NK-92 treated with Interleukin-12 subunit alpha and Interleukin-12 subunit beta, amount 100 ng/mL, for 24 hours (cell line): ENCODE results near the gene ST6GALNAC4.

Source experiments
- DNase-seq: peaks from one replicate; lab custom pipeline; 2025; lab: John Stamatoyannopoulos, UW

Gene ST6GALNAC4

DNA sequence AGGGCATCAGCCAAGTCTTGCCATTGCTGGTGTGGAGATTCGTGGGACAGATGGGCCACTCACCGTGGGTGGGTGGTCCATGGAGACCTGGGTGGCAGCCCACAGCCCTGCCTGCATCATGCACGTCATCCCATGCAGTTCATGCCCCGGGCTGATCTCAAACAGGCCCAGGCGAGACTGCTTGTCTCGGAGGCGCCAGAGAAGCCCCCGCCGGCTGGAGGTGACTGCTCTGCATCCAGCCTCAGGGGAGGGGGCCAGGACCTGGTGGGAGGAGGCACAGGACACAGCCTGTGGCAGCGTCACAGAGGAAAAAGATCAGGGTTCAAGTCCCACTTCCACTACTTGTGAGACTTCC is 12.8 kb upstream of the ST6GALNAC4 start:
- no peak for DNase-seq

DNA sequence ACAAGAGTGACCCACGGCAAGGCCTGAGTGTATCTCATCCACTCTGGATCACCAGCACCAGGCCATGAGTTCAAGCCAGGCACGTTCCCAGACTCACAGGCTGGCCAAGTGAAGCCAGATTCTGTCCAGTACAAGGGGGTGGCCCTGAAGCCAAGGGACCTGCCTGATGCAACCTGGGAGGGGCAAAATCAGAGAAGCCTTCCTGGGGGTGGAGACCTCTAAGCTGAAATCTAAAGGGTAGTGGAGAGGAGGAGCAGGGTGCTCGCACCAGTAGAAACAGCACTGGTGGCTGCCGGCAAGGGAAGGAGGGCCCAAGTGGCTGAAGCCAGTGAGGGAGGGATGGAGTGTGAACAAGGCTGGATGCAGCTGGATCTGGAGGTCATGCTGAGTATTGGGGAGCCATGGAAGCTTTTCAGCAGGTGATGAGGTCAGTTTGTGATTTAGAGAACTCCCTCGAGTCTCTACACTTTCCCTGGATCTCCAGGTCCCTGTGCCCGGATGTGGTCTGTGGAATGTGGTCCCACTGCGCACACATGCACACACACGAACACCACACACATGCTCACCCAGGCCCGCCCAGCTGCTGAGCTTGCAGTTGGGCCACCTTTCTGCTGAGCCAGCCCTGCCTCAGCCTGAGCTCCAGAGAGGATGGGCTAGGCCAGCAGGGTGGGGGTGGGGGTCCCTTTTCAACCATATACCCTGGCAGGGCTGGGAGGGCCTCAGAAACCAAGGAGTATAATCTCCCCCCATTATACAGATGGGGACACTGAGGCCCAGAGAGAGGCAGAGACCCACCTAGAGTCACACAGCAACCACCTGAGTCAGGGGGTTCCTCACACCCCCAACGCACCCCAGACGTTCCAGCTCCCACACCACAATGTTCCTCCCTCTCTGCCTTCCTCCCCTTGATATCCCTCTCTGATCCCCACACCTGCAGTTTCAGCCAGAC is 12.1 kb upstream of the ST6GALNAC4 start:
- no peak for DNase-seq

DNA sequence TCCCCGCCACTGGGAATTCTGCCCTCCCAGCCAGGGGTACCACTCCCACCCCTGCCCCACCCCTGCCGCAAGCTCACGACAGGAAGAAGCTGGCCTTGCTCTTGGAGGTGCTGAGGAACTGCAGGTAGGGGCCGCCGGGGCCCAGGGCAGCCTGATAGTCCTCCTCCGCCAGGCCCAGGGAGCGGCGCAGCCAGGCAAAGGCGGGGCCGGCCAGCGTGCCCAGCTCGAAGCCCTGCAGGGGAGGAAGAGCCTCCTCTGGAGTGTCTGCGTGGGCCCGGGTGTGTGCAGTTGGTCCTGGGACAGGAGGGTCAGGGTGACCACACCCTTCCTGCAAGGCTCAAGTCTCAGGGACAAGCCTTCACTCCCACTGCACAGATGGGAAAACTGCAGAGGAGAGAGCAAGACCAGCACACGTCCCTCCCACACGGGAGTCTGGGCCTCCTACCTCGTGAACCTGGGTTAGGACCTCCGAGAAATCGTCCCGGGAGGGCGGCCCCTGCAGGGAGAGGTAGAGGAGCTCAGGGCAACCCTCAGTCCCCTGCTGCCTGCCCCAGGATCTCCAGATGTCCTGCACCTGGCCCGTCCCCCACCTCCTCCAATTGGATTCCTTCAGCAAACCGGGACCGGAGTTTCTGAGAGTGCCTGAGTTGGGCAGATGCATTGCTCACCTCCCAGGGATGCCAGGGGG is 11.3 kb upstream of the ST6GALNAC4 start:
- DNase-seq = no peak

DNA sequence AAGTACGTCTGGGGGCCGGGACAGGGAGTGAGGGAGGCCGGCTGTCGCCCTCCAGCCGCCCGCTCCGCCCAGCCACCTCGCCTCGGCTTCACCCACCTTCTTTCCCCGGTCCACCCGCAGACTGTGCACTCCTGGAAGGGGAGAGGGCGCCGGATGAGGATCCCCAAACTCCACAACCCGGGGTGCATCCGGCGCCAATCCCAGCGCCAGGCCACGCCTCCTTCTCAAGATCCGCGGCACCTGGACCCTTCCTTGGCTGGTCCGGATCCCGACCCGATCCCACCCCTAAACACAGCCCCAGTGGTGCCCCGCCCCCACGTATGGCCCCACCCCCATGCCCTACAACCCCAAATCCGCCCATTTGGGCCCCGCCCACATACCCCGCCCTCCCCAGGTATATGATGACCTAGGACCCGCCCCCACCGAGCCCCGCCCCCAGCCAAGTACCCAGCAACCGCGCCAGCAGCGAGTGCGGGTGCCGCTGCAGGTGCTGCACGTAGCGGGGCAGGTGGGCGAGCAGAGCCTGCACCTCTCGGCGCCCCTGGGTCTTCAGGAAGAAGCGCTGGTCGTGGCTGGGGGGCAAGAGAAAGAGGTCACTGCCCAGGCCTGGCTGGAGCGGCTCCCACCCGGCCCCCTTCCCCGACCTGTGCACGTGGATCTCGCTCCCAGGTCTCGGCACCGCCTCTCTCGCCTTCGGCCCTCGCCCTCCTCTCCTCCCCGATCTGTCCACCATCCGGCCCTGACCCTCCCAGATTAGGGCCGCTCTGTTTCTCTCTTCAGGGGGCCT is 10.6 kb upstream of the ST6GALNAC4 start:
- DNase-seq = no peak

DNA sequence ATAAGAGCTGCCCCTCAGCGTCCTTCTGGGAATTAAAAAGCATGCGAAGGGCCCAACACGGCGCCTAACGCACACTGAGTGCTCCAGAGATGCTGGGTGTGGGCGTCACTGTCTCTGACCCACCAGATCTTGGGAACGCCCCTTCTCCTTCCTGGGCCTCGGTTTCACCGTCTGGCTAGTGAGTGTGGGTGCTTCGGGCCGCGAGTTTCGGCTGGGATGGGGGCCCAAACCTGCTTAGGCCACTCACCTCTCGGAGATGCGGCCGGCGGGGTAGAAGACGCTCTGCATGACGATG is 10.0 kb upstream of the ST6GALNAC4 start:
- no peak for DNase-seq

DNA sequence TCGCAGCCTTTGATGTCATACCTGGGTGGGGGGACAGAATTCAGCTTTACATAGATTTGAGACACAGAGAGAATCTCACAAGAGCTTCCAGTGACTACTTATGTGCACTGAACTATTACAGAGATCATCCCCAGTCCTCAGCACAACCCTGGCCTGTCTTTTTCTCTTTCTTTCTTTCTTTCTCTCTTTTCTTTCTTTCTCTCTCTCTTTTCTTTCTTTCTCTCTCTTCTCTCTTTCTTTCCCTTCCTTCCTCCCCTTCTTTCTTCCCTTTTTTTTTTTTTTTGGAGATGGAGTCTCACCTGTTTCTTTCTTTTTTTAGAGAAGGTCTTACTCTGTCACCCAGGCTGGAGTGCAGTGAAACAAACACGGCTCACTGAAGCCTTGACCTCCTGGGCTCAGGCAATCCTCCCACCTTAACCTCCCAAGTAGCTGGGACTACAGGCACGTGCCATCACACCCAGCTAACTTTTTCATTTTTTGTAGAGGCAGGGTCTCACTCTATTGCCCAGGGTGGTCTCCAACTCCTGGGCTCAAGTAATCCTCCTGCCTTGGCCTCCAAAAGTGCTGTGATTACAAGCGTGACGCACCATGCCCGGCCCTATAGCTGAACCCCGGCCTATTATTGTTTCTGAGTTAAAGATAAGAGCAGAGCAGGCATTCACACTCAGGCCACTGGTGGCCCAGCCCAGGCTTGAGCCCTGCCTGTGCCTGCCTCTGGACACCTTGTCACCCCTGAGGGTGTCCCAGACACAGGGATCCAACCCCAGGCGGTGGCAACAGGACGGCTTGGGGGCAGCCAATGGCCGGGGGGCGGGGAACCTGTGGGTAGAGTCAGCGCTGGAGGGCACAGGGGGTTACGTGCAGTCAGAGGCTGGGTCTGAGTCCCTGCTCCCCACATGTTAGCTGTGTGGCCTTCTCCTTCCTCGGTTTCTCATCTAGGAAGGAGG is 9.4 kb upstream of the ST6GALNAC4 start:
- DNase-seq = no peak

DNA sequence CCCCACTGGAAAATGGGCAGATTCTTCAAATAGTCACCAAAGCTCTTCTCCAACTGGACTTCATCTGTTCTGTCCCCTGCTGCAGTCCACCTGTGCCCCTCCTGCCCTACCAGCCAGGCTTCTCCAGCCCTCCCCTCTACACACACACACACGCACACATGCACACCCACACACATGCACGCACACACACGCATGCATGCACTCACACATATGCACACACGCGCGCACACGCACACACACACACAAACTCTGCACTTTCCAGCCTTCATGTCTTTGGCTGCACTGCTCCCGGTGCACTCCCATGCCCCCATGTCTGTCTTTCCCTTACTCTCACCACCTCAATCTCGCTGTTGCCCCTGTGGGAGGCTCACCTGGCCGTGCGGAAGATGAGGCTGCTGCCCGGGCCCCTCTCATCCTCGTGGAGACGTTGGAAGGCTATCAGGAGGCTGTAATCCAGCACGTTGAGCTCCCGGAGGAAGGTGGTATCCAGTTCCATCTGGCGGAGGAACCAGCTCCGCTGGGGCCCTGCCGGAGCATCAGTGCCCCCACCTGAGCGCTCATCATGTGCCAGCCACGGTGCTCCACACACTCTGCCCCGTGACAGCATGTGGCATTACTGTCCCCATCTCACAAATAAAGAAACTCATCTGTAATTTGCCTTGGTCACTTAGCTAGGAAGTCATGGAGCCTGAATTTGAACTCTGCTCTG is 8.0 kb upstream of the ST6GALNAC4 start:
- DNase-seq = no peak

DNA sequence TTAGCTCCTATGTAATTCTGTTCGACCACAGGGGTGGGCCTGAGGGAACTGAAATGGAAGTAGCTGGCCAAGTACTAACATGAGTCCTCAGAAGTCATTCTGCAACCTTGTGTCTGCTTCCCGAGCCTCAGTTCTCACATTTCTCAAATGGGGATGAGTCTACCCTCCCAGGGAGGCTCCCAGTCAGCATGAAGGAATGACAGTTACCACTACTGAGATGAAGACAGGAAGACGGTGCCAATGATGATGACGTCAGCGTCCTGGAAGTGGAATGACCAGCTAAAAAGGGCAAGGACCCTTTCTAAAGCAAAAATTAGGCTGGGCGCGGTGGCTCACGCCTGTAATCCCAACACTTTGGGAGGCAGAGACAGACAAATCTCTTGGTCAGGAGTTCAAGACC is 6.9 kb upstream of the ST6GALNAC4 start:
- no peak for DNase-seq

DNA sequence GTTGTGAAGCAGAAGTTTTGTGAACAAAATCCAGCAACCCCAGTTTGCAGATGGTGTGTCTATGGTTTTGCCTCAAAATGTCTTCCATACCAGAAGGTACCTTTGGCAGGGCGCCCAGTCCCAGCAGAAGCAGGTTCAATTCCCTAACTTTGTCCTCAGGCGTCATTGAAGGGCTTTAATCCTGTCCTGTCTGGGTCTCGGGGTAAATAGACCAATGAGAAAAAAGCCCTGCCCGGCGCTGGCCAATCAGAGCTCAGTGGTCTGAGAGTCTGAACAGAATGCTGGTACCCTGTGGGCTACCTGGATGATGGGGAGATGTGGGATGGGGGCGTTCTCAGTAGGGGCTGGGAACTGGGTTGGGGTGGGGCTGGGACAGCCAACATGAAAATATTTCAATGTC is 6.2 kb upstream of the ST6GALNAC4 start:
- no peak for DNase-seq

DNA sequence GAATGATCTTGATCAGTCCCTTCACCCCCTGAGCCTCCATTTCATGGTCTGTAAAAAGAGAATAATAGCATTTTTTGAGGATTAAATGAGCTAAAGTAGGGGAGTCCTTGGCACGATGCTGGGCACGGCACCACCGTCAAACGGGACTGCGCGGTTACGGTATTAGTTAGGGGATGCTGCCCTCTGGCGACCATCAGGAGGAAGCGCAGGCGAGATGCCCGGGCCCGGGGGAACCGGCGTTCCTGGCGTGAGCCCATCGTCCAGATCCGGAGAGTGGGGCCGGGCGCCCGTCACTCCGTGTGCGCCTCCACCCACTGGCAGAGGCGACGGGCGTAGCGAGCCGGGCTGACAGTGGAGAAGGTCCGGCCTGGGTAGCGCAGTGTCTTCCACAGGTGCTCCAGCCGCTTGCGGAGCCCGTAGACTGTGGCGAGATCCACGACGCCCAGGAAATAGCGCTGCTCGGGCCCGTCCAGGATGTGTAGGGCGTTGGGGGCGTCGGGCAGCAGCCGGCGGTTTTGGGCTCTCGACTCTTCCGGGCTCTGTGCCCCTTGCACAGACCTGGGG is 4.8 kb upstream of the ST6GALNAC4 start:
- peak; percentile 38 for DNase-seq

DNA sequence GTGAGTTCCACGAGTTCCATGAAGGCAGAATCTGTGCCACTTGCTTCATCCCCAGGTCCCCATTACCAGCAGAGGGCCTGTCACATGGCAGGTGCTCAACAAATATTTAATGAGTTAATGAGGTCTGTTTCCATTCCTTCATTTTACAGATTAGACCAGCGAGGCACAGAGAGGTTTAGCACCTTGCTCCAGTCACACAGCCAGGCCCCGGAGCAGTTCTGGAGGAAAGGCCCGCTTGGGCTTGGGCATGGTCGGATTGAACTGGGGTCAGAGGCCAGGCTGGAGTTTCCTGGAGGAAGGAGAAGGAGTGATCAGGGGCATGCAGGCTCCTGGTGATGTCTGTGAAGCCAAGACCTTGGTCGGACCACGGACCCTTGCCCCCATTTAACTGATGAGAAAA is 4.0 kb upstream of the ST6GALNAC4 start:
- no peak for DNase-seq

DNA sequence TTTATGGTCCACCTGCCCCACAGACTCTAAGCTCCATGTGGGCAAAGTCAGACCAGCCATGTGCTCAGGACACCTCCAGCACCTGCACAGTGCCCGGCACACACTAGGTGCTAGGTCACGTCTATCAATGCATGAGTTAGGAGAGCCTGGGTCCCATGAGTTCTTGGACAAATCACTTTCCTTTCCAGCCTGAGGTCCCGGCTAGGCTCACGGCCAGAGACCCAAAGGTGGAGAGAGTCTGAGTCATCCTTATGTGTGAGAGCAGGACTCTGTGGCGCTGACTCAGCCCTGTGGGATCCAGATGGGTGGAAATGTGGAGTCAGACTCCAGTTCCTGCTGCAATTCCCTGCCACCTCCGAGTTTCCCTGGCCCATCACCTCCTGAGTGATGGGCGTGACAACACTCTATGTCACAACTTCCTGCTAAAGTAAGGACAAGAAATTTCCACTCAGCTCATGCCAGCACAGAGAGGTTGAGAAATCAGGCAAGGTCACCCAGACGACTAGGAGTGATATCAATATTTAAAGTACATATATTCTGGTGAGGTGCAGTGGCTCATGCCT is 2.5 kb upstream of the ST6GALNAC4 start:
- DNase-seq = peak; percentile 55

DNA sequence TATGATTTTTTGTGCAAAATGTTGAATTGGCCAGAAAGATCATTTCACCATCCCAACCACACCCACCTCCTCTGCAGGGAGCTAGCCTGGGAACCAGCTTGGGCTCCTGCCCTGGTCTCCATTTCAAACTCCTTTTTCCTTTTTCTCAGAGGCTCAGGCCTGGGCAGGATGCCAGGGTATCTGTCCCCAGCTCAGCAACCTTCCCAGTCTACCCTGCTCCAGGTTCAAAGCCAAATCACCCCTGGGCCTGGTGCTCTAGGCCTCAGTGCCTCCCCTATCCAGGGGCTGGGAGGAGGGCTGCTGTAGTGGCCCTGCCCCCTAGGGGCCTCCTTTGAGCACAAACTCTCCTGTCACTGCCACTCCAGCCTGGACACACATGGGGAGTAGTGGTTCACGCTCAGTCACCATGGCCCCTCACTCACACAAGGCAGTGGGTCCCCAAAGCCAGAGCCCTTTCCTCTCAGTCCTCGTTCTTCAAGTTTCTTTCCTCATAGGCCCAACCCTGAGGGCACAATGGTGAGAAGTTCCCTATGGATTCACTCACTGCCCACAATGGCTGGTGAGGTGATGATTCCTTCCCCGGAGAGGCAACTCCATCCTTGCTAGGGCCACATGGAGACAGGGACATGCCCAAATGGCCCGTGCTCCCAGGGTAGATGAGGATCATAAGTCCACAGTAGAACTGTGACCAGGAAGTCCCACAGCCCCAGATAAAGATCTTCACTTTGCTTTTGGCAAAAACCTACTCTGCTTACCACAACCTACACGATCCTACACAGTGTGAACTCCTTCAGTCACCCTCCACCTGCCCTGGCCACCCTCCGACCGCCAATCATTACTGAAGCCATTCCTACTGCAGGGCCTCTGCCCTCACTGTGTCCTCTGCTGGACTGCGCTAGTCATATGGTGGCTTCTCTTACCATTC is 1.6 kb upstream of the ST6GALNAC4 start:
- DNase-seq = no peak

DNA sequence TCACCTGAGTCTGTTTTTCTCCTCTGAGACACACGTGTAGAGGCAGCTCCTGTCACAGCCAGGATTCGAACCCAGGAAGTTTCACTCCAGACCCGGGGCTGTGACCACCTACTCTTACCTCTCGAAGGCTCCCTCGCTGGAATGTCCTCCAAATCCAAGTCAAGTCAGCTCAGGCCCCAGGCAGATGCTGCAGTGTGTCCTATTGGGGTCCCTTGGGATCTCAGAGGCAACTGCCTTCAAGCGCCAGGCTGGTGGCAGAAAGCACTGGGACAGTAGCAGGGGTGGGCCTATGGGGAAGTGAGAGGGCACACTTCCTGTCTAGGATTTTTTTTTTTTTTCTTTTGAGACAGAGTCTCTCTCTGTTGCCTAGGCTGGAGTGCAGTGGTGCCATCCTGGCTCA is 762 bp upstream of the ST6GALNAC4 start:
- DNase-seq = no peak

DNA sequence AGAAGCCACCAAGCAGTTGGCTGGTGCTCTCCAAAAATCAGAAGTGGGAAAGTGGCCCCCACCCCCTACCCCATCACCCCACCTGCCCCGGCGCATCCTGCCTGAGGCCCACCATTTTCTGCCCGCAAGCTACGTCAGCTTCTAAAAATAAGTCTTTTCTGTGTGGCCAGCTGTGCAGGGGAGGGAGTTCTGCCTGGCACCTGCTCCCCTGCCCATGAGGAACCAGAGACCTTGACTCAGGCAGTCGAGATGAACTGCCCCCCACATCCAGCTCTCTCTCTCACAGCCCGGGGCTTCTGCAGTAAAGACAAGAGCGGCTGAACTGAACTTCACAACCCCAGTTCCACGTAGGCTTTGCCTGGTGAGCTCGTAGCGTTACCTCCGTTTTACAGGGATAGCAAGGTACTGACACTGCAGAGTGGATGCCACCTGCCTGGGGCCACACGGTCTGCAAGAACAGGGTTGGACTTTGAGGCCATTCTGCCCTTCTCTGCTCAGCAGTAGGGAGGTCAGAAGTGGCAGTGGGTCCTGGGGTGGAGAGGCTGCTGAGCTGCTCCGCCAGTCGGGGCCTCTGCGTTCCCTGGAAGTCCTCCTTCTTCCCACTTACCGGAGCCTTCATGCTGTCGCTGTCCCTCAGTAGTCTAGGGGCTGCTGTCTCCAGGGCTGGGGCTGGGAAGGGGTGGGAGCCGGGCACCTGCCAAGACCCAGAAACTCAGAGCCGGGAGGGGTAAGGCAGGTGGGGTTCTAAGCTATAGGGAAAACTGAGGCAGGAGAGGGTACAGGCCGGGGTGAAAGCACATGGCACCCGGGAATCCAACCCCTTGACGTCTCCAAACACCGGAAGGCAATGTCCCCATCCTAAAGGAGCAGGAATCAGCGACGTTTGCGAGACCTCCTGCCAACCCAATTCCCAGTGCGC is 781 bp downstream of the ST6GALNAC4 start:
- DNase-seq = no peak

DNA sequence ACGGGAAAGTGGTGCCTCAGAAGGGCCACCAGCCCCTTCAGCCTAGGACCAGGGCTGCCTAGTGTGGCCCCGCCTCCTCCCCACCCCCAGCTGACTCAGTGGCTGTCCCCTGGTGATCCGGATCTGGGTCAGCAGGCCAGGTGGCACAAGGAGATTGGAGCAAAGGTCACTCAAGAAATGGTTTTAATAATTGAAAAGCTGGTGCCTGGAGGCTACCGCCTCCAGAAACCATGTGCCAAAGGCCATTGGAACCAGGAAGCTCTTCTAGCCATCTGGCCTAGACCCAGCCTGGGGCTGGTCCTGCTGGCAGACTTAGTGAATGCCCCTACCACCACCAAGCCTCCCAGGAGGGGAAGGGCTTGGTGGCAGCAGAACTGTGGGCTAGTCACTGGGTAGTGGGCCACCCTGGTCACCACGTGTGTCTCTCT is 1.5 kb downstream of the ST6GALNAC4 start:
- no peak for DNase-seq

DNA sequence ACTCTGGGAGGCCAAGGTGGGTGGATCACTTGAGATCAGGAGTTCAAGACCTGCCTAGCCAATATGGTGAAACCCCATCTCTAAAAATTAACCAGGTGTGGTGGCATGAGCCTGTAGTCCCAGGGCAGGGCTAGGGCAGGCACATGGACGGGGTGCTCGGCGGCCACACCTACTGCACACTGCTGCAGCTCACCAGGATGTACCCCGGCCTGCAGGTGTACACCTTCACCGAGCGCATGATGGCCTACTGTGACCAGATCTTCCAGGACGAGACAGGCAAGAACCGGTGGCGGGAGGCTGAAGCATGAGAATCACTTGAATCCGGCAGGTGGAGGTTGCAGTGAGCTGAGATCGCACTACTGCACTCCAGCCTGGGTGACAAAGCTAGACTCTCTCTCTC is 3.2 kb downstream of the ST6GALNAC4 start:
- DNase-seq = no peak

DNA sequence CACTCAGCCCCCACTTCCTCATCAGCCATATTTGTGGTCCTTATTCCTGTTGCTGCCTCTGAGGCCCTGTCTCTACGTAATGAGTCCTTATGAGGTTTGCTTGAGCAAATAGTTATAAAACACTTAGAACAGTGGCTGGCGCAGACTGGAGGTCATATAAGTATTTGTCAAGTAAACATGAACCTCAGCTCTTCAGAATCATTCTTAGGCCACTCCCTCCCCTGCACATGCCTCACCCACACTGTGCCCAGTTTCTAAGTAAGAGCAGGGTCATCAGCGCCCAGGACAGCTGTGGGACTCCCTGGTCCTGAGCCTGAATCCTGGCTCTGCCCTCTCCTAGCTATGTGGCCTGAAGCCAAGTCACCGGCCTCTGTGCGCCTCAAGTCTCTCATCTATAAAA is 4.0 kb downstream of the ST6GALNAC4 start:
- DNase-seq = no peak
